CD4-positive, alpha-beta T cell (primary cell): ENCODE results near the gene NPBWR2. TPM values are rescaled to one million over a fixed set of nuclear protein-coding genes. Genes with fewer than 3 reads are reported as not detected.

ENCODE experiments used
- ATAC-seq: fragments of 200-7000 bp; cut with Tn5 transposase; one replicate; pipeline ENCODE4 v1.10.0; 2022; ENCODE audit warnings: mild to moderate bottlenecking; ENCODE audit not compliant: poor library complexity
- CTCF ChIA-PET: fragments of 350-600 bp; sonication (Branson Sonifier 250); formaldehyde crosslinking; loops from one replicate; lab custom pipeline; 2021; ENCODE audit warnings: antibody characterized with exemption, inconsistent platforms; lab: Charles Lee
- POLR2A ChIA-PET: fragments of 350-600 bp; sonication (Branson Sonifier 250); formaldehyde crosslinking; loops from one replicate; lab custom pipeline; 2021; ENCODE audit warnings: antibody characterized with exemption, inconsistent platforms; lab: Charles Lee
- DNase-seq, 14 experiments: peaks; one replicate each; pipeline ENCODE4 v3.0.0-alpha.2; 2013 to 2020; ENCODE audit warnings: mixed read lengths in 2 of 14
- H3K27ac ChIP-seq, 2 donors: one replicate each; pipeline versions ENCODE4 v1.5.1 to v1.7.0; 2013; ENCODE audit warnings: low read length in 2 of 2, low read depth in 1 of 2, mild to moderate bottlenecking in 1 of 2
- H3K27me3 ChIP-seq, 2 experiments: 1 replicate in 1 of 2; 2 replicates in 1 of 2; pipeline versions ENCODE4 v1.6.1 to v1.7.0; 2013; ENCODE audit warnings: low read length in 2 of 2, control low read depth in 1 of 2, mild to moderate bottlenecking in 1 of 2, moderate library complexity in 1 of 2; ENCODE audit not compliant: insufficient read depth in 2 of 2, control insufficient read depth in 1 of 2
- H3K36me3 ChIP-seq: one replicate; pipeline ENCODE4 v1.6.1; 2013; ENCODE audit warnings: low read length, control low read depth; ENCODE audit not compliant: insufficient read depth
- H3K4me1 ChIP-seq: one replicate; pipeline ENCODE4 v1.6.1; 2013; ENCODE audit warnings: low read length, control low read depth; ENCODE audit not compliant: insufficient read depth
- H3K4me3 ChIP-seq: one replicate; pipeline ENCODE4 v1.5.1; 2013; ENCODE audit warnings: mild to moderate bottlenecking, low read length, moderate library complexity
- H3K9me3 ChIP-seq, 2 experiments: 1 replicate in 1 of 2; 2 replicates in 1 of 2; pipeline versions ENCODE4 v1.6.1 to v1.7.0; 2013; ENCODE audit warnings: low read length in 2 of 2, mild to moderate bottlenecking in 2 of 2, control low read depth in 1 of 2, moderate library complexity in 1 of 2; ENCODE audit not compliant: control insufficient read depth in 1 of 2, insufficient read depth in 1 of 2
- H3K27ac Mint-ChIP-seq: one replicate; pipeline ENCODE4 v1.8.0; 2020; ENCODE audit warnings: mixed read lengths
- H3K27me3 Mint-ChIP-seq: one replicate; pipeline ENCODE4 v1.8.0; 2021; ENCODE audit warnings: mixed read lengths
- H3K36me3 Mint-ChIP-seq: one replicate; pipeline ENCODE4 v1.8.0; 2021; ENCODE audit warnings: low read depth, mixed read lengths
- H3K4me1 Mint-ChIP-seq: one replicate; pipeline ENCODE4 v1.8.0; 2021; ENCODE audit warnings: low read depth, mixed read lengths
- H3K4me3 Mint-ChIP-seq: one replicate; pipeline ENCODE4 v1.8.0; 2020; ENCODE audit warnings: mild to moderate bottlenecking, mixed read lengths
- H3K9me3 Mint-ChIP-seq: one replicate; pipeline ENCODE4 v1.8.0; 2020; ENCODE audit warnings: mixed read lengths
- CTCF ChIP-seq: fragments of 200-600 bp; IDR thresholded peaks from one replicate; pipeline ENCODE4 v1.8.0; 2022; ENCODE audit warnings: antibody characterized with exemption, mild to moderate bottlenecking
- intact Hi-C, 2 experiments: fragments of 100-400 bp; cut with DNase I in 1 of 2; cut with micrococcal nuclease in 1 of 2; formaldehyde crosslinking; loops; one replicate each; pipeline versions ENCODE4 v1.15.1 to v1.9.0; 2023 to 2025; cut with DNase I, micrococcal nuclease
- total RNA-seq, 174 experiments: library from RNA in 2 of 174; stranded (reverse) in 2 of 174; gene quantifications; one replicate each; pipeline ENCODE4 v1.2.3 and lab custom pipeline; 2021 to 2026

NPBWR2 gene
- total RNA-seq, 2 experiments from 2014 or later, result 0.38 to 0.47 TPM

- H3K4me1 ChIP-seq, result no peaks in the 10 kb centered on the region
- CTCF ChIA-PET, result no interaction called here
- H3K27ac ChIP-seq, result no peak overlapping the region
- Mint-ChIP-seq H3K4me1 (no peaks in the 10 kb centered on the region), H3K27me3 (peaks cover 9% of the 10 kb centered on the region), H3K9me3 (peaks cover 4% of the 10 kb centered on the region), H3K27ac (no peak overlapping the region), H3K36me3 (no peaks in the 10 kb centered on the region), H3K4me3 (no peak overlapping the region)
- ATAC-seq (no peak), DNase-seq (no peak)
- no peaks in the 10 kb centered on the region for H3K36me3 ChIP-seq
- POLR2A ChIA-PET, result no interaction called here
- H3K27me3 ChIP-seq, result peaks cover 3 to 4% of the 10 kb centered on the region in 2 experiments
- H3K4me3 ChIP-seq, result no peak overlapping the region
- intact Hi-C loops, result no loop called here
- no peak for TF ChIP-seq CTCF
- peaks cover 4 to 29% of the 10 kb centered on the region in 2 experiments for H3K9me3 ChIP-seq
These were observed 41.2 kb upstream of the NPBWR2 start for GRCh38 chr20:64148581-64148980.

- peaks cover 4 to 29% of the 10 kb centered on the region in 2 experiments for H3K9me3 ChIP-seq
- Mint-ChIP-seq H3K27me3 (peaks cover 9% of the 10 kb centered on the region), H3K9me3 (peaks cover 4% of the 10 kb centered on the region), H3K4me3 (no peak overlapping the region), H3K36me3 (no peaks in the 10 kb centered on the region), H3K27ac (no peak overlapping the region), H3K4me1 (no peaks in the 10 kb centered on the region)
- intact Hi-C loops, result no loop called here
- H3K4me1 ChIP-seq, result no peaks in the 10 kb centered on the region
- DNase-seq, result no peak
- H3K4me3 ChIP-seq, result no peak overlapping the region
- no peaks in the 10 kb centered on the region for H3K36me3 ChIP-seq
- no peak for ATAC-seq
- ChIA-PET POLR2A (no interaction called here), CTCF (no interaction called here)
- H3K27ac ChIP-seq, result no peak overlapping the region
- no peak for TF ChIP-seq CTCF
- H3K27me3 ChIP-seq, result peaks cover 3 to 4% of the 10 kb centered on the region in 2 experiments
These were observed 39.6 kb upstream of the NPBWR2 start for GRCh38 chr20:64146936-64147477.

GRCh38 chr20:64146301-64146935, 39.1 kb upstream of the NPBWR2 start:
- ChIA-PET POLR2A (no interaction called here), CTCF (no interaction called here)
- intact Hi-C loops, result no loop called here
- no peak overlapping the region for H3K4me3 Mint-ChIP-seq
- no peaks in the 10 kb centered on the region for H3K36me3 ChIP-seq
- H3K27me3 ChIP-seq, result peaks cover 3 to 4% of the 10 kb centered on the region in 2 experiments
- peaks cover 4 to 29% of the 10 kb centered on the region in 2 experiments for H3K9me3 ChIP-seq
- H3K4me1 Mint-ChIP-seq, result no peaks in the 10 kb centered on the region
- H3K27ac Mint-ChIP-seq, result no peak overlapping the region
- H3K4me3 ChIP-seq, result no peak overlapping the region
- no peaks in the 10 kb centered on the region for H3K4me1 ChIP-seq
- peaks cover 4% of the 10 kb centered on the region for H3K9me3 Mint-ChIP-seq
- no peaks in the 10 kb centered on the region for H3K36me3 Mint-ChIP-seq
- H3K27me3 Mint-ChIP-seq, result peaks cover 9% of the 10 kb centered on the region
- DNase-seq, result no peak
- no peak for ATAC-seq
- TF ChIP-seq CTCF, result no peak
- no peak overlapping the region for H3K27ac ChIP-seq
